Fibroblast of upper back skin (primary cell): ENCODE results near the gene JAM2.
"Not testable (repeated sequence)": the region's sequence is repeated elsewhere in the genome, so short reads cannot be mapped to it uniquely, and the experiment has no call there.

ENCODE experiments used
- DNase-seq: peaks from one replicate; pipeline ENCODE4 v3.0.0-alpha.2; 2013

Gene JAM2

GRCh38 chr21:25647647-25648046 is 8.6 kb downstream of the JAM2 start:
- DNase-seq: no peak

GRCh38 chr21:25649146-25649545 is 10.1 kb downstream of the JAM2 start:
- no peak for DNase-seq

GRCh38 chr21:25656412-25656811 is 17.4 kb downstream of the JAM2 start:
- no peak for DNase-seq

DNA sequence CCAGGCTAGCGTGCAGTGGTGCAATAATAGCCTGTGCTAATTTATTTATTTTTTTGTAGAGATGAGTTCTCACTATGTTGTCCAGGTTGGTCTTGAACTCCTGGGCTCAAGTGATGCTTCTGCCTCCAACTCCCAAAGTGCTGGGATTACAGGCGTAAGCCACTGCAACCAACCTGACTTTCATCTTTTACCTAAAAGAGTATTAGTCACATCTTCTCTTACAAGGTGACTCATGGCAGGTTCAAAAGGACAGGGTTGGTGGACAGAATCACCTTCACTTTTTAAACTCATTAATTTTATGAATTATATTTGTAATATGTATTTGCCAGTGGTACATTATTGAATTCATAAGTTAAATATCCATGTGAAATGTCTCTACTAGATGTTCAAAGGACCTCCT is 18.1 kb downstream of the JAM2 start:
- DNase-seq: no peak

GRCh38 chr21:25658427-25659035 is 19.5 kb downstream of the JAM2 start:
- DNase-seq: no peak

- no peak for DNase-seq
Measured at GRCh38 chr21:25660233-25660632, 21.2 kb downstream of the JAM2 start.

DNA sequence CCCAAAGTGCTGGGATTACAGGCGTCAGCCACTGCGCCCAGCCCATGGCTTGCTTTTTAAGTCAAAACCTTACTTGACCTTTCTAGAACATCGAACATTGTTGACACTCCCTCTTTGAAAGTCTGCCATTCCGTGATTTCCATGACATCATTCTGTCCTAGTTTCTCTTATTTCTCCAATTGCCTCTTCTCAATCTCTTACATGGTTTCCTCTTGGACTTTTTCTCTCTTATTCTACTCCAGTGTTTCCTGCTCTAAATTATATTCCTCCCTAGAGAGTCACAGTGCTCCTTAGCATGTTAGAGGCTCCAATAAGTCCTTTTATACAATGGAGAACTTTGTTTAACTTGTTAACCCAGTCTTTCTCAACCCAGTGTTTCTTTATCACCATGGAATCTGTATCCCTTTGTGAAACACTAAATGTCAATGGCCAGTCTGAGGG is 25.5 kb downstream of the JAM2 start:
- DNase-seq: no peak

- peak; percentile 80 for DNase-seq
Measured at GRCh38 chr21:25670726-25671125, 31.7 kb downstream of the JAM2 start.

GRCh38 chr21:25676451-25676850 is 37.4 kb downstream of the JAM2 start:
- no peak for DNase-seq

- DNase-seq: no peak
Measured at GRCh38 chr21:25682382-25682781, 43.3 kb downstream of the JAM2 start.

- DNase-seq: no peak
Measured at GRCh38 chr21:25687787-25688186, 48.7 kb downstream of the JAM2 start.

DNA sequence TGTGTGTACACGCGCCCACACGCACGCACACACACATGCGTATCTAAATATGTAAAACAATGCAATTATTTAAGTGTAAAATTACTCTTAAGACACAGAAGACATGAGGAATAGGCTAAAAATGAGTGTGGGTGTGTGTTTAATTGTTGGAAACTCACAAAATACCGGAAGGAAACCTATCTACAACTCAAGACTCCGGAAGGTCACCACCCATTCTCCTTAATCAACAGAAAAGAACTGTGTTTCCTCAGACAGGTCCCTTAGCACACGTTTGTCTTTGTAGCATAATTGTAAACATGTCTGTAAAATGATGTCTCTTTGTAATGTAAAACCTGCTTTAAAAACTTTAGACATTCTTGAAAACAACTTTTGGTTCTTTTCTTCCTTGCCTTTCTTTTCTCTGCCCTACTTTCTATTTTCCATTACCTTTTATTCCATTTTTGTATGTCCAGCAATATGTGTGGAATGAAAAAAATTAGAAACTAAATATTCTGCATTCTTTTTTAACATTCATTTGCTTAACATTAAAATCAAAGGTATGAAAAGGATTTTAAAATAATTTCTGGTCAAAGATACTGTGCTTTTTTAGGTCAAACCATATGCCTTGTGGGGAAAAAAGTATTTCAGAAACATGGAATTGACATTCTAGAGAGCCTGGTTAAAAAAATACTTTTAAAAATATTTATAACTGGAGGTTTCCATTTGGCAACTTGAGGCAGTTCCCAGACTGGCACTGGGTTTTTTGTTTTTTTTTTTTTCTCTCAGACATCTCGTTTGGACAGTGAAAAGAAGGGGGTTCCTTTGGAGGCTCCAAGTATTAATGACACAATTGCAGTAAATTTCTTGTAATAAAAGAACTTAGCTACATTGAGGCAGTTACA is 49.5 kb downstream of the JAM2 start:
- DNase-seq: peak; percentile 17

- peak; percentile 7 for DNase-seq
Measured at GRCh38 chr21:25689226-25689625, 50.2 kb downstream of the JAM2 start.

DNA sequence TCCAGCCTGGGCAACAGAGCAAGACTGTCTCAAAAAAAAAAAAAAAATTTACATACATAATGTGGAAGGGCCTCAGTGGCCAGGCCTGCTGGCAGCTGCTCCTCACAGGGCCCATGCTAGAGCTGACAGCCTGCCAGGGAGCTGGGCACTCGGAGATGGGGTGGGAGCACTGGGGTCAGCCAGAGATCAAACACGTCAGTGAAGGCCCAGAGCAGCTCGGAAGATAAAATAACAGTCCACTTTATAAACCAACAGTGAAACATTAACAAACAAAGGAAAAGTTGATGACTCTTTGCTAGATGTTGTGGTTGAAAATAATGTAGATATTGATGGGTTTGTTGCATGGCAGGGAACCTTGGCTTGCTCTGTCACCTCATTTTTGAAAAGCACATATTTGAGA is 52.9 kb downstream of the JAM2 start:
- DNase-seq: no peak

DNA sequence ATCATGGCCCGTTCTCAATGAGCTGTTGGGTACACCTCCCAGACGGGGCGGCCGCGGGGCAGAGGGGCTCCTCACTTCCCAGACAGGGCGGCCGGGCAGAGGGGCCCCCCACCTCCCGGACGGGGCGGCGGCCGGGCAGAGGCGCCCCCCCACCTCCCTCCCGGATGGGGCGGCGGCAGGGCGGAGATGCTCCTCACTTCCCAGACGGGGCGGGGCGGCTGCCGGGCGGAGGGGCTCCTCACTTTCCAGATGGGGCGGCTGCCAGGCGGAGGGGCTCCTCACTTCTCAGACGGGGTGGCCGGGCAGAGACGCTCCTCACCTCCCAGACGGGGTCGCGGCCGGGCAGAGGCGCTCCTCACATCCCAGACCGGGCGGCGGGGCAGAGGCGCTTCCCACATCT is 56.4 kb downstream of the JAM2 start:
- DNase-seq: not testable (repeated sequence)

DNA sequence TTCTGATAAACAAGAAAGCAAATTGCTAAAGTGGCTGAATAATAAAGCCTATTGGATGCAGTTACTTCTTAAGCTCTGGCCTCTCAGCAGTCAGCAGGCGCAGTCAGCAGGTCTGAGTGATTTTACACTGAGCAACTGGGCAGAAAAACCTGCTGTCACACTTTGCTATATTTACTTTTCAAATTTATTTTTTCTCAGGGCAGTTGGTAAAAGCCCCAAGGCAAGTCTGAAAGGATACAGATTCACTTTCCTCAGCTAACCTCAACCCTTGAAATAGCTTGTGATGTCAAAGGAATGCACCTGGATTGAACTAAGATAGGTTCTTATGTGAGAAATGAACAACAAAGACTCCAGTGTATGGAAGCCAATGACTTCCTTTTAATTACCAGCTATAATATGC is 61.7 kb downstream of the JAM2 start:
- no peak for DNase-seq

- DNase-seq: no peak
Measured at GRCh38 chr21:25701529-25701928, 62.5 kb downstream of the JAM2 start.

- DNase-seq: peak; percentile 44
Measured at GRCh38 chr21:25708467-25709065, 69.5 kb downstream of the JAM2 start.

- DNase-seq: no peak
Measured at GRCh38 chr21:25709684-25710265, 70.7 kb downstream of the JAM2 start.

DNA sequence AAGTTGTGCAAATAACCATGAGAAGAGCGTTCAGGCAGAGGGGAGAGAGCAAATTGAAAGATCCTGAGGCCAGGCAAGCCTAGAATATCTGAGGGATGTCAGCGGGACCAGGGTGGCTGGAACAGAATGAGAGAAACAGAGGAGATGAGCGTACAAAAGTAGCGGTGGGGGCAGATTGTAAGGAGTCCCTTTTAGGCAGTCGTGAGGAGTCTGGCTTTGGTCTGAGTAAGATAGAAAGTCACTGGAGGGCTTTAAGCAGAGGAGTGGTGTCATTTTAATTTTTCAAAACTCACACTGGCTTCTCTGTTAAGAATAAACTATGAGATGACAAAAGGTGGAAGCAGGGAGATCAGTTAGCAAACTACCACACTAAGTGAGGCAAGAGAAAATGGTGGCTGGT is 71.5 kb downstream of the JAM2 start:
- no peak for DNase-seq

DNA sequence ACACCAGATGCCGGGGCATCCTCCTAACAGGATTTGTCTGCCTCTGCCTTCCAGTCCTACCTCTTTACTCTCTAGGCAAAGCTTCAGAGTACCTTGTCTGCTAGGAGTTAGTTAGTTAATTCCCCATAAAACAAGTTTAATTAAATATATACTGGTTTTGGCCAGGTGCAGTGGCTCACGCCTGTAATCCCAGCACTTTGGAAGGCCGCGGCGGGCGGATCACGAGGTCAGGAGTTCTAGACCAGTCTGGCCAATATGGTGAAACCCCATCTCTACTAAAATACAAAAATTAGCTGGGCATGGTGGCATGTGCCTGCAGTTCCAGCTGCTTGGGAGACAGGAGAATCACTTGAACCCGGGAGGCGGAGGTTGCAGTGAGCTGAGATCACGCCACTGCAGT is 75.0 kb downstream of the JAM2 start:
- DNase-seq: not testable (repeated sequence)

- peak; percentile 25 for DNase-seq
Measured at GRCh38 chr21:25717491-25718147, 78.6 kb downstream of the JAM2 start.

GRCh38 chr21:25721987-25722386 is 82.9 kb downstream of the JAM2 start:
- DNase-seq: no peak
